Lower lobe of right lung (tissue), 2 donors: ENCODE measurements around the gene PDCL2. TPM values are rescaled to one million over a fixed set of nuclear protein-coding genes. Genes with fewer than 3 reads are reported as not detected.

Source experiments
- ATAC-seq, 2 donors: fragments of 200-7000 bp; cut with Tn5 transposase; one replicate each; pipeline ENCODE4 v1.9.1; 2020 to 2022; ENCODE audit warnings: mild to moderate bottlenecking in 2 of 2, moderate library complexity in 2 of 2
- DNase-seq: peaks from one replicate; pipeline ENCODE4 v3.0.0-alpha.2; 2020
- H3K27ac ChIP-seq: fragments of 200-600 bp; one replicate; pipeline ENCODE4 v1.8.0; 2022
- H3K27me3 ChIP-seq: fragments of 200-600 bp; one replicate; pipeline ENCODE4 v1.8.0; 2022; ENCODE audit warnings: low read depth
- H3K36me3 ChIP-seq: fragments of 200-600 bp; one replicate; pipeline ENCODE4 v1.8.0; 2022; ENCODE audit warnings: mild to moderate bottlenecking
- H3K4me1 ChIP-seq: fragments of 200-600 bp; one replicate; pipeline ENCODE4 v1.8.0; 2022
- H3K4me3 ChIP-seq: fragments of 200-600 bp; one replicate; pipeline ENCODE4 v1.8.0; 2022; ENCODE audit warnings: mild to moderate bottlenecking
- H3K9me3 ChIP-seq: fragments of 200-600 bp; one replicate; pipeline ENCODE4 v1.8.0; 2022
- intact Hi-C: fragments of 100-400 bp; cut with DNase I; formaldehyde crosslinking; loops from one replicate; pipeline ENCODE4 v1.11.0; 2022
- long read RNA-seq: library from polyadenylated mRNA; unstranded; transcript quantifications from one replicate; pipeline ENCODE4 v2.0.0, GENCODE V29; 2021
- total RNA-seq: library from RNA; stranded (reverse); fragmentation: NEBNext Ultra II Directional; extraction: Animal tissue kit (Norgen Biotek cat#: 25700); gene quantifications from one replicate; pipeline ENCODE4 v1.2.1, GENCODE V29; 2021
- TF ChIP-seq, protein P1 (sequence below): fragments of 200-600 bp; IDR thresholded peaks from one replicate; pipeline ENCODE4 v1.8.0; 2022; ENCODE audit warnings: antibody characterized with exemption, mild to moderate bottlenecking
- donor health status: DM: no; HTN: yes; CAD: no; lungs with severe emphysema.

Gene PDCL2, protein sequence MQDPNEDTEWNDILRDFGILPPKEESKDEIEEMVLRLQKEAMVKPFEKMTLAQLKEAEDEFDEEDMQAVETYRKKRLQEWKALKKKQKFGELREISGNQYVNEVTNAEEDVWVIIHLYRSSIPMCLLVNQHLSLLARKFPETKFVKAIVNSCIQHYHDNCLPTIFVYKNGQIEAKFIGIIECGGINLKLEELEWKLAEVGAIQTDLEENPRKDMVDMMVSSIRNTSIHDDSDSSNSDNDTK
- not detected for total RNA-seq
- long read RNA-seq, result 0 reads

- Histone ChIP-seq H3K4me3 (no peak within 1 kb of the TSS), H3K9me3 (no peaks in the 10 kb centered on the region), H3K4me1 (no peaks in the 10 kb centered on the region), H3K27me3 (no peaks in the 10 kb centered on the region), H3K36me3 (no peaks in the 10 kb centered on the region), H3K27ac (no peak within 1 kb of the TSS)
- DNase-seq, result no peak
- TF ChIP-seq, protein P1, sequence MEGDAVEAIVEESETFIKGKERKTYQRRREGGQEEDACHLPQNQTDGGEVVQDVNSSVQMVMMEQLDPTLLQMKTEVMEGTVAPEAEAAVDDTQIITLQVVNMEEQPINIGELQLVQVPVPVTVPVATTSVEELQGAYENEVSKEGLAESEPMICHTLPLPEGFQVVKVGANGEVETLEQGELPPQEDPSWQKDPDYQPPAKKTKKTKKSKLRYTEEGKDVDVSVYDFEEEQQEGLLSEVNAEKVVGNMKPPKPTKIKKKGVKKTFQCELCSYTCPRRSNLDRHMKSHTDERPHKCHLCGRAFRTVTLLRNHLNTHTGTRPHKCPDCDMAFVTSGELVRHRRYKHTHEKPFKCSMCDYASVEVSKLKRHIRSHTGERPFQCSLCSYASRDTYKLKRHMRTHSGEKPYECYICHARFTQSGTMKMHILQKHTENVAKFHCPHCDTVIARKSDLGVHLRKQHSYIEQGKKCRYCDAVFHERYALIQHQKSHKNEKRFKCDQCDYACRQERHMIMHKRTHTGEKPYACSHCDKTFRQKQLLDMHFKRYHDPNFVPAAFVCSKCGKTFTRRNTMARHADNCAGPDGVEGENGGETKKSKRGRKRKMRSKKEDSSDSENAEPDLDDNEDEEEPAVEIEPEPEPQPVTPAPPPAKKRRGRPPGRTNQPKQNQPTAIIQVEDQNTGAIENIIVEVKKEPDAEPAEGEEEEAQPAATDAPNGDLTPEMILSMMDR, result no peak
- no peak for ATAC-seq
- intact Hi-C loops, result no loop called here
Observed at GRCh38 chr4:55592014-55592413, at the start of gene PDCL2. PDCL2 (minus strand) TSS chr4:55592245; CDS start chr4:55592109, 136 bp downstream.

GRCh38 chr4:55637272-55637820 is 45.3 kb upstream of the PDCL2 start:
- H3K27me3 ChIP-seq, result peaks cover 43% of the 10 kb centered on the region

DNA sequence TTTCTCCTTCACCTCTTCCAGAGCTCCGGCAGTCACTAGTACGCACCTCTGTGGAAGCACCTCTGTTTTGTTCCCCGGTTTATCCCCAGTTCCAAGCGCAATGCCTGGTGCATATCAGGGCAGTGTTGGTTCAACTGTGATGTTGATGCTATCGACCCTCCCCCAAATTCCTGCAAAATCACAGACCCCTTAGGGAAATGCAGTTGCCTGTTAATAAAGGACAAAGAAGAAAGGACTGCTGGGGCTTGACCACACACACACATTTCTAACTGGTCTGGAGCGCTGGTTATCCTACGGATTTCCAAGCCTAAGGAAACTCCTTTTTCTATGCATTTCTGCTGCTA is 44.6 kb upstream of the PDCL2 start:
- H3K27me3 ChIP-seq, result peaks cover 43% of the 10 kb centered on the region
- DNase-seq (no peak), ATAC-seq (no peak)
- intact Hi-C loops, result no loop called here
- TF ChIP-seq, protein P1, result no peak
- peak overlapping the region; percentile 53 for H3K4me3 ChIP-seq
- H3K4me1 ChIP-seq, result peaks cover 19% of the 10 kb centered on the region
- H3K36me3 ChIP-seq, result no peaks in the 10 kb centered on the region
- no peaks in the 10 kb centered on the region for H3K9me3 ChIP-seq
- no peak overlapping the region for H3K27ac ChIP-seq

More at GRCh38 chr4:55637272-55637820, 45.3 kb upstream of the PDCL2 start:
- ATAC-seq (no peak), DNase-seq (no peak)
- intact Hi-C loops, result no loop called here
- Histone ChIP-seq H3K4me3 (no peak overlapping the region), H3K27ac (no peak overlapping the region), H3K9me3 (no peaks in the 10 kb centered on the region), H3K4me1 (peaks cover 19% of the 10 kb centered on the region), H3K36me3 (no peaks in the 10 kb centered on the region)
- TF ChIP-seq, protein P1, result no peak

DNA sequence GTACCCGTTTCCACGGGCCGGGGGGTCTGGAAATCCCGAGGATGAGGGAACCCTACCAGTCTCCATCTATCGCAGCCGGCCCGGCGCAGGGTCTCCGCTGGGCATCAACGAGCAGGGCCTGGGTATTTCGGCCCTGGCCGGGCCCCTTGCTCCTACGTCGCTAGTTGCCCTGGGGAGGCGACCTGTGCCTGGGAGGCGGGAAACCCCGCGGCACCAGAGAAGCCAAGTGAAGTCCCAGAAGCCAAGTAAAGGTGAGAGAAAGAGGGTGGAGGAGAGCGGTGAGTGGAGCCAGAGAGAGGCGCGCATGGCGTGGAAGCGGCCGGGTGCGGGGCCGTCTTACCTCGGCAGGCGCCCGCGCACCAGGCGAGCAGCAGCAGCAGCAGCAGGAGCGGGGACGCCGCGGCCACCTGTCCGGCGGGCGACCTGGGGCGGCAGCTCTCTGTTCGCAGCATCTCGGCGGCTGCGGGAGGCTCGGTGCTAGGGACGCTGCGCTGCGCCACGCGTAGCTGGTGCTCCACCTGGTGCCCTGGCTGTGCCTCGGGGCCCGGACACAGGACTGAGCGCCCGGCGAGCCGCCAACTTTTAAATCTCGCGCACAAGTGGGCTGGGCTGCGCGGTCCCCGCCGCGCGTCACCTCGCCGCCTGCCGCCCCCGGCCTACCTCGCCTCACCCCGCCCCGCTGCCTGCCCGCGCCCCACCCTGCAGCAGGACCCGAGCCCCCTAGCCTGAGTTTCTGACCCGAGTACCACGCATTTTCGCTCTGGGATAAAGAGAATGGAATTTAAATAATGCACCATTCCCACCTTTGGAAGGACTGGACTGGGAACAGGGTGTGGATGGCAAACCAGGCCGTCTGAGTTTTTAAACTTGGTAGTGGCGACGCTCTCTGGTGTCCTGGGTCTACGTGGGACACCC is 44.0 kb upstream of the PDCL2 start, which contains the start of gene NMU:
NMU (minus strand) TSS at position 558 of the 915 bp plus-strand sequence; CDS start at position 452, 106 bp downstream.
- no peaks in the 10 kb centered on the region for H3K36me3 ChIP-seq
- peak within 1 kb of the TSS; percentile 53 for H3K4me3 ChIP-seq
- peaks cover 43% of the 10 kb centered on the region for H3K27me3 ChIP-seq
- intact Hi-C loops, result no loop called here
- H3K4me1 ChIP-seq, result peaks cover 19% of the 10 kb centered on the region
- TF ChIP-seq, protein P1, result peak; percentile 18
- H3K9me3 ChIP-seq, result no peaks in the 10 kb centered on the region
- H3K27ac ChIP-seq, result no peak within 1 kb of the TSS
- ATAC-seq (peak; percentile 93 to 96), DNase-seq (peak; percentile 78)

DNA sequence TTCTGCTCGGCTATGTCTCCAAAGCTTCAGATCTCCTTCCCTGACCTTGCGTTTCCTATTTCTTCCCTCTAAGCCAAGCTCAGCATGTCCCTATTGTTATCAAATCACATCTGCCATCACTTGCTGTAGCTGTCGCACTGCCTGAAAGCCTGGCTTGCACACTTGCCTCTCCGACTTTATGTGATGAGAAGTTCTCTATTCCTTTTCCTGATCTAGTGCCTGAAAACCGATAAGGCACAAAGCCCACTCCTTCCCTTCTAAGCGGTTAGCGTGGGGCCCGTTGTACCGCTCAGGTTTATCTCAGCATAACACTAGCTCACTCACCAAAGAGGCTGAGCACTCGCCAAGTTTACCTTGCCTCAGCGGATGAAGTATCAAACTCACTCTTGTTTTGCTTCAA is 43.2 kb upstream of the PDCL2 start:
- Histone ChIP-seq H3K27me3 (peaks cover 43% of the 10 kb centered on the region), H3K4me3 (peak overlapping the region; percentile 53), H3K27ac (no peak overlapping the region), H3K36me3 (no peaks in the 10 kb centered on the region), H3K9me3 (no peaks in the 10 kb centered on the region), H3K4me1 (peaks cover 19% of the 10 kb centered on the region)
- ATAC-seq (peak in 1 of 2 donors; percentile 51), DNase-seq (no peak)
- intact Hi-C loops, result no loop called here
- TF ChIP-seq, protein P1, result no peak
